Stromal cell of bone marrow (primary cell): ENCODE measurements around the gene BEAN1.
"Not testable (repeated sequence)": the region's sequence is repeated elsewhere in the genome, so short reads cannot be mapped to it uniquely, and the experiment has no call there.

Source experiments
- DNase-seq: peaks from one replicate; pipeline ENCODE4 v3.0.0-alpha.2; 2012; ENCODE audit warnings: low read depth

BEAN1 gene

GRCh38 chr16:66486199-66486772 is 59.2 kb downstream of the BEAN1 start:
- no peak for DNase-seq

- DNase-seq: peak; percentile 79
Measured at GRCh38 chr16:66486773-66487579, 59.9 kb downstream of the BEAN1 start.

DNA sequence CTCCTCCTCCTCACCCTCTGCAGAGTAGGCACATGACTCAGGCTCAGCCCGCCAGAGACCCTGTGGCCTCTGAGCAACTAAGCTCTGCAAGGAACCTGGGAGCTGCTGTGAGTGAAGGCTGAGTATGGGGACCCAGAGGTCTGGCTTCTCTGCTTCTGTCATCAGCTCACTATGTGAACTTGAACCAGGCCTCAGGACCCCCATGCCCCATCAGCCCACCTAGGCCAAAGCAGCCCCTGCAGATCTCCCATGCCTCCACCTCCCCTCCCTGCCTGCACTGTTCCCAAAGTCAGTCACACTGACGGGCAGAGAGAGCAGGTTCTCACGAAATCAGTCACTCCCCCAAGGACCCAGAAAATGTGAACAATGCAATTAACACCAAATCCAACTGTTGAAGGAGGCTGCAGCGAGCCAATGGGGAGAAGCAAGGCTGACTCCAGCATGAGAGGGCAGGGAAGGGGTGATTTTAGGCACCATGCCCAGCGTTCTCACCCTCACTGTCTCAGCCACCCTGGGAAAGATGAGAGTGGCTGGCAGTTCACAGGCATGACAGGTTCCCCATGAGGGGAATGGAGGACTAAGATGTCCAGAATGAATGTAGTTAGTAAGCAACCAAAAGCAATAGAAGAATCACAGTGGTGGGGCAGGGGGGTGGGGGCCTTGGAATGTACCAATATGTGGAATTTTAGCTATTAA is 60.6 kb downstream of the BEAN1 start:
- no peak for DNase-seq

DNA sequence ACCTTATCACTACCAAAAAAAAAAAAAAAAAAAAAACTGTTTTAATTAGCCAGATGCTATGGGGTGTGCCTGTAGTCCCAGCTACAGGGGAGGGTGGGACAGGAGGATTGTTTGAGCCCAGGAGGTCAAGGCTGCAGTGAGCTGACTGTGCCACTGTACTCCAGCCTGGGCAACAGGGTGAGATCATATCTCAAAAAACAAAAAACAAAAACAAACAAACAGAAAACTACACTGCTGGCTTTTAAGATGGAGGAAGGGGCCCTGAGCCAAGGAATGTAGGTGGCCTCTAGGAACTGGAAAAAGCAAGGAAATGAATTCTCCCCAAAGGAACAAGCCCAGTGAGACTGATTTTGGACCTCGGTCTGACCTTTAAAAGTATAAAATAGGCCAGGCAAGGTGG is 61.4 kb downstream of the BEAN1 start:
- no peak for DNase-seq

- no peak for DNase-seq
Measured at GRCh38 chr16:66489385-66489784, 62.3 kb downstream of the BEAN1 start.

GRCh38 chr16:66489818-66490217 is 62.7 kb downstream of the BEAN1 start:
- DNase-seq: no peak

DNA sequence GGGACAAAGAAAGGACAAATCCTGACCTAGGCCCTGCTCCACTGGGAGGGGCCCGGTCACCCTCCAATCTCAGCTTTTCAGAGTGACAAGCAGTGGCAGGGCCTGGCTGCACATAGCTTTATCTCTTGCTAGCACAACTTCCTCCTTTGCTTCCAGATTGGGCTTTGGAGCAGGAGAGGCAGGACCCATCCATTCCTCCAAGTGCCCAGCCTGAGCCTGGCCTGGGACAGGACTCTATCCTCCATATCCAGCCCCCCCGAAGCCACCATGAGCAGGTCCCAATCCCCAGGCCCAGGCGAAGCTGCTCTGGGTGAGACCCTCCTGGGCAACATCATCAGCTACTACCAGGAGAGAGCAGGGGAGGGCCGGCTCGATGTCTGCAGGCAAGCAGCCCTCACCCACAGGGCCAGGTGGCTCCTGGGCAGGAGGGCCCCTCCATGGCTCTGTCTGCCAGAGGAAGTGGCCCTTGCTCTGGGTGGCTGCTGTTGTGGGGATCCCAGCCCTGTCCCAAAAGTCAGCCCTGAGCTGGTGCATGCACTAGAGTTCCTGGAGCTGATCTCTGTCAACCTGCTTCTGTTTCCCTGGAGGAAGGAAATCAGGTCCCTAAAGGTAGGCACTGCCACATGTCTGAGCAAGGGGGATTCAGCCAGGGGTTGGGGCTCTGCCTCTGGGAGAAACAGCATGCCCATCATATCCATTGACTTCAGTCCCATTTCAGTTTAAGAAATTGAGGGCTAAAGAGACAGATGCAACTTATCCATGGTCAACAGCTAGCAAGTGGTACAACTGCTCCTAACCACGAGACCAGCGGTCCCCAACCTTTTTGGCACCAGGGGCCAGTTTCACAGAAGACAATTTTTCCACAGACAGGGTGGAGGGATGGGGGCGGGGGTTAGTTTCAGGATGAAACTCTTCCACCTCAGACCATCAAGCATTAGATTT is 64.0 kb downstream of the BEAN1 start:
- DNase-seq: no peak

DNA sequence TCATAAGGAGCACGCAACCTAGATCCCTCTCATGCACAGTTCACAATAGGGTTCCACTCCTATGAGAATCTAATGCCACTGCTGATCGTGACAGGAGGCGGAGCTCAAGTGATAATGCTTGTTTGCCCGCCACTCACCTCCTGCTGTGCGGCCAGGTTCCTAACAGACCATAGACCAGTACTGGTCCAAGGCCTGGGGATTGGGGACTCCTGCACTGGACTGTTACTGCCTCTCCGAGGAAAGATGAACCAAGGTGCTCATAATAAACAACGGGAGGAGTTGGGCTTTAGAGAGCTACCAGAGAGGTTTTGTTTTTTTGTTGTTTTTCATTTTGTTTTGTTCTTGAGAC is 64.6 kb downstream of the BEAN1 start:
- DNase-seq: no peak

GRCh38 chr16:66493490-66494401 is 66.7 kb downstream of the BEAN1 start:
- DNase-seq: no peak

DNA sequence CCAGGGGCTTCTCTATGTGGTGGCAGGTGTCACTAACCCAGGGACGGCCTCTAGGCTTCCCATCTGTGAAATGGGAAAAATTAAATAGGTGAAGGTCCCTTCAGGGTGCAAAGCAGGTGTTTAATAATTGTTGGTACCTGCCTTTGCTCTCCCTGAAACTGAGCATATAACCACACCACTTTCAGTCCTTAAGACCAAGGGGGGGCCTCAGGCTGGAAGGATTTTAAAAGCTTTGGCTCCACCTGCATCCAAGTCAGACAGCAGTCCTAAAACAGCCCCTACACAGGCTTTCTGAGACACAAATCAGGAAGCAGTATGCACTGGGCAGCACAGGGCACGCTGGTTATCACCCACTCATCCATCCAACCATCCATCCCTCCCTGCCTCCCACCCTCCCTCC is 67.8 kb downstream of the BEAN1 start:
- no peak for DNase-seq

GRCh38 chr16:66495440-66495839 is 68.3 kb downstream of the BEAN1 start:
- no peak for DNase-seq

GRCh38 chr16:66496226-66496625 is 69.1 kb downstream of the BEAN1 start:
- not testable (repeated sequence) for DNase-seq

DNA sequence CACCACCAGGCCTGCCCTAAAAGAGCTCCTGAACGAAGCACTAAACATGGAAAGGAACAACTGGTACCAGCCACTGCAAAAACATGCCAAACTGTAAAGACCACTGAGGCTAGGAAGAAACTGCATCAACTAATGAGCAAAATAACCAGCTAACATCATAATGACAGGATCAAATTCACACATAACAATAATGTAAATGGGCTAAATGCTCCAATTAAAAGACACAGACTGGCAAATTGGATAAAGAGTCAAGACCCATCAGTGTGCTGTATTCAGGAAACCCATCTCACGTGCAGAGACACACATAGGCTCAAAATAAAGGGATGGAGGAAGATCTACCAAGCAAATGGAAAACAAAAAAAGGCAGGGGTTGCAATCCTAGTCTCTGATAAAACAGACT is 70.8 kb downstream of the BEAN1 start:
- not testable (repeated sequence) for DNase-seq

- not testable (repeated sequence) for DNase-seq
Measured at GRCh38 chr16:66501563-66501962, 74.5 kb downstream of the BEAN1 start.

DNA sequence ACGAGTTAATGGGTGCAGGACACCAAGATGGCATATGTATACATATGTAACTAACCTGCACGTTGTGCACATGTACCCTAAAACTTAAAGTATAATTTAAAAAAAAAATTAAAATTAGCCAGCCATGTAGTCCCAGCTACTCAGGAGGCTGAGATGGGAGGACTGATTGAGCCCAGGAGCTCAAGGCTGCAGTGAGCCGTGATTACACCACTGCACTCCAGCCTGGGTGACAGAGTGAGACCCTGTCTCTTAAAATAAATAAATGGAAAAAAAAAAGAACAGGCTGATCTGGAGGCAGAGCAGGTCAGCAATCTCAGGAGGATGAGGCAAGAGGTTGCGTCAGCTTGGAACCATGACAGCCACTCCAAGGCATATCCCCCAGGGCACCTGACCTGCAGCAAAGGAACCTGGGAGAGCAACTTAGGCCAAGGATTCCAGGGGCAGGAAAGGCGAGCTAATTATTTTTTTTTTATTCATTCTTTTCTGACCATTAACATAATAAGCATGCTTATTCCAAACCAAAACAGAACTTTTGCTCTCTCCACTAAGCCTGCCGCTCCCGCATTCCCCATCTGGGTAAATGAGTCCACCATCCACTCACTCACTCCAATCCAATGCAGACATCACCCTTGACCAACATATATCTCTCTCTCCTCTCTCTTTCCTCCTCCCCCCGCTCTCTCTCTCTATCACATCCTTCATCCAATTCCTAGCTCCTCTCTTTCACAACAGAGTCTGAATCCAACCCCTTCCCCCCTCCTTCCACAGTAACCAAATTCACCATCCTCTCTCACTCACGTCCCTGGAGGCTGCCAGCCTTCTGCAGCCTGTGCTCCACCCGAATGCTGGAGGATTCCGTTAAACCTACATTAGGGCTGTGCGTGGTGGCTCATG is 75.2 kb downstream of the BEAN1 start:
- peak; percentile 58 for DNase-seq

- DNase-seq: no peak
Measured at GRCh38 chr16:66503030-66503429, 75.9 kb downstream of the BEAN1 start.

DNA sequence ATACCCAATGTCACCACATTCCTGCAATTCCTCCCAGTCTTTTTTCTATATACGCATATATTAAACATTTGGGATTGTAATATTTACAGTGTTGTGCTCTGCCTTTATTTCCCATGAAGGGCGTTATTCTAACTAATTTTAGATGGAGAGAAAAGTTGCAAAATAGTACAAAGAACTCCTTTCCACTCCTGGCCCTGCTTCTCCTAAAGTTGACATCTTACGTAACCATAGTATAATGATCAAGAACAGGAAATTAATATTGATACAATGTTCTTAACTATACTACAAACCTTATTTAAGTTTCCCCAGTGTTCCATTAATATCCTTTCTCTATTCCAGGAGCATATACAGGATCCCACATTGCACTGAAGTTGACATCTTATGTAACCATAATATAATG is 76.5 kb downstream of the BEAN1 start:
- DNase-seq: no peak

DNA sequence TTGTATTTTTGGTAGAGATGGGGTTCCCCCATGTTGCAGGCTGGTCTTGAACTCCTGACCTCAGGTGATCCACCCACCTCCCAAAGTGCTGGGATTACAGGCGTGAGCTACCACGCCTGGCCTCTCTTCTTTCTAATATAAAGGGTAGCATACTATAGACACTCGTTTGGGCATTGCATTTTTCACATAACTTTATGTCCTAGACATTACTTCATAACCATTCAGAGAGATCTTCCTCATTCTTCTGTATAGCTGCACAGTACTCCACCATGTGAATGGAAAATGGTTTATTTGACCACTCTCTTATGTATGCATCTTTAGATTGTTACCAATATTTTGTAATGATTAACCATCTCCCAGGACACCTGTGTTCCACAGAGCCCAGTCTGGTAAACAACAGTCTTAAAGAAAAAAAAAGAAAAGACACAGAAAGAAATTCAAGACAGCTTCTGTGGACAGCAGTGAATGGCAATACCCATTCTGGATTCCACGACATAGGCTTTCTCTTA is 80.7 kb downstream of the BEAN1 start:
- no peak for DNase-seq

DNA sequence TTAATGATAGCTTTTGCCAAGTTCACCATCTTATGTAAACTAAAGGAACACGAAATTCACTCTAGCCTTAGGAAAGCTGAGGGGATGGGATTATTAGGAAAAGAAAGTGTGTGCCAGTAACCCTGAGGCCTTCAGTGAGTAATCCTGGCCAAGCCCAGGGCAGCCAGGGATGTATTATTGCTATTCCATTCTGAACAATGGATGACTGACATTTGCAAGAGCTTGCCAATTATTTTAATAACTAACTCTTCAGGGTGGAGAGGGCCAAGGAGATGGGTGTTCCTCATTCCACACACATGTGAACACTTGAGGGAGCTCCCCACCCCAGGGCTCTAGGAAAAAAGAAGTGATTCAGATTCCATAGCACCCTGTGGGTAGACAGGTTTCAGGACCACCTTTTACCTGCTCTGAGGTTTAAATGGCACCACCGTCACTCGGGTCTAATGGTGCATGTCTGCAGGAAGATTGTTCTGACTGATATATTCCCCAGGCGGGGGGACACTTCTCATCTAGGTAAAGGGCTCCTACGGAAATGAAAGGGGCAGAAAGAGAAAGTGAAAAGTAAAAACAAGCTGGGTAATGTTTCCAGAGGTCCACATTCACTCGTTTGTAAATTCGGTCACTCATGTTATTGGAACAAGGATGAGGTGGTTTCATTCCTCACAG is 81.3 kb downstream of the BEAN1 start:
- DNase-seq: peak; percentile 65
